Chondrocyte (in vitro differentiated cells): ENCODE measurements around the gene MACROD2. TPM values are rescaled to one million over a fixed set of nuclear protein-coding genes. Genes with fewer than 3 reads are reported as not detected.

Experiments used
- DNase-seq: peaks from one replicate; pipeline ENCODE4 v3.0.0; 2021; ENCODE audit warnings: mixed read lengths, low spot score
- H3K27ac Mint-ChIP-seq: one replicate; pipeline ENCODE4 v1.8.0; 2021; ENCODE audit warnings: mild to moderate bottlenecking, moderate library complexity, mixed read lengths; ENCODE audit not compliant: unreplicated experiment
- H3K27me3 Mint-ChIP-seq: 2 replicates; pipeline ENCODE4 v1.8.0; 2021; ENCODE audit warnings: low read depth, mixed read lengths
- H3K36me3 Mint-ChIP-seq: 2 replicates; pipeline ENCODE4 v1.8.0; 2021; ENCODE audit warnings: low read depth, mixed read lengths
- H3K4me1 Mint-ChIP-seq: 2 replicates; pipeline ENCODE4 v1.8.0; 2021; ENCODE audit warnings: low read depth, mild to moderate bottlenecking, mixed read lengths
- H3K4me3 Mint-ChIP-seq: one replicate; pipeline ENCODE4 v1.8.0; 2021; ENCODE audit warnings: mild to moderate bottlenecking, moderate library complexity, mixed read lengths; ENCODE audit not compliant: unreplicated experiment
- H3K9me3 Mint-ChIP-seq: 2 replicates; pipeline ENCODE4 v1.8.0; 2021; ENCODE audit warnings: low read depth, mixed read lengths
- CTCF ChIP-seq: fragments of 200-600 bp; sonication (generic); IDR thresholded peaks from 2 replicates; pipeline ENCODE4 v1.5.0; 2021; ENCODE audit warnings: antibody characterized with exemption, mild to moderate bottlenecking, moderate library complexity
- total RNA-seq: library from RNA; stranded (reverse); gene quantifications from 3 replicates; pipeline ENCODE4 v1.2.1, GENCODE V29; 2021

Gene MACROD2
- total RNA-seq, 1 donor from 2014 or later = 3.2 TPM

GRCh38 chr20:14444106-14444505, 448.8 kb downstream of the MACROD2 start:
- TF ChIP-seq CTCF = no peak
- DNase-seq = no peak
- no peak overlapping the region for H3K4me3 Mint-ChIP-seq
- H3K4me1 Mint-ChIP-seq = no peaks in the 10 kb centered on the region
- H3K27ac Mint-ChIP-seq = no peak overlapping the region
- no peaks in the 10 kb centered on the region for H3K27me3 Mint-ChIP-seq
- H3K9me3 Mint-ChIP-seq = peaks cover under 1% of the 10 kb centered on the region
- H3K36me3 Mint-ChIP-seq = peaks cover under 1% of the 10 kb centered on the region

- Mint-ChIP-seq H3K27ac (no peak overlapping the region), H3K9me3 (no peaks in the 10 kb centered on the region), H3K4me3 (no peak overlapping the region), H3K4me1 (no peaks in the 10 kb centered on the region), H3K27me3 (no peaks in the 10 kb centered on the region), H3K36me3 (no peaks in the 10 kb centered on the region)
- DNase-seq = no peak
- no peak for TF ChIP-seq CTCF
These were observed 450.0 kb downstream of the MACROD2 start for GRCh38 chr20:14445310-14445709.

GRCh38 chr20:14445902-14446301, 450.6 kb downstream of the MACROD2 start:
- H3K27ac Mint-ChIP-seq = no peak overlapping the region
- H3K27me3 Mint-ChIP-seq = no peaks in the 10 kb centered on the region
- TF ChIP-seq CTCF = no peak
- DNase-seq = no peak
- H3K36me3 Mint-ChIP-seq = no peaks in the 10 kb centered on the region
- peaks cover 2% of the 10 kb centered on the region for H3K9me3 Mint-ChIP-seq
- no peaks in the 10 kb centered on the region for H3K4me1 Mint-ChIP-seq
- H3K4me3 Mint-ChIP-seq = no peak overlapping the region

- H3K27me3 Mint-ChIP-seq = no peaks in the 10 kb centered on the region
- H3K9me3 Mint-ChIP-seq = peaks cover 2% of the 10 kb centered on the region
- no peak overlapping the region for H3K4me3 Mint-ChIP-seq
- no peaks in the 10 kb centered on the region for H3K36me3 Mint-ChIP-seq
- no peaks in the 10 kb centered on the region for H3K4me1 Mint-ChIP-seq
- H3K27ac Mint-ChIP-seq = no peak overlapping the region
- TF ChIP-seq CTCF = no peak
- DNase-seq = no peak
These were observed 451.1 kb downstream of the MACROD2 start for GRCh38 chr20:14446446-14446845.

GRCh38 chr20:14449323-14449722, 454.0 kb downstream of the MACROD2 start:
- Mint-ChIP-seq H3K36me3 (no peaks in the 10 kb centered on the region), H3K4me3 (no peak overlapping the region), H3K9me3 (peaks cover 2% of the 10 kb centered on the region), H3K27me3 (no peaks in the 10 kb centered on the region), H3K27ac (no peak overlapping the region), H3K4me1 (no peaks in the 10 kb centered on the region)
- no peak for DNase-seq
- TF ChIP-seq CTCF = no peak
